Thyroid gland (tissue), 4 donors: ENCODE measurements around the gene PTPRN2. TPM values are rescaled to one million over a fixed set of nuclear protein-coding genes. Genes with fewer than 3 reads are reported as not detected.

Source experiments
- DNase-seq, 2 donors: peaks; one replicate each; pipeline ENCODE4 v3.0.0-alpha.2; 2019
- H3K27ac ChIP-seq, 3 donors: fragments of 200-600 bp; sonication (generic); 1 replicate in 2 of 3; 2 replicates in 1 of 3; pipeline ENCODE4 v1.5.1; 2016 to 2019; ENCODE audit warnings: mild to moderate bottlenecking in 1 of 3, moderate library complexity in 1 of 3
- H3K27me3 ChIP-seq: fragments of 200-600 bp; sonication (generic); one replicate; pipeline ENCODE4 v1.5.1; 2019
- H3K36me3 ChIP-seq, 2 donors: fragments of 200-600 bp; sonication (generic); one replicate each; pipeline ENCODE4 v1.5.1; 2016 to 2019
- H3K4me1 ChIP-seq, 2 donors: fragments of 200-600 bp; sonication (generic); one replicate each; pipeline ENCODE4 v1.5.1; 2017 to 2019
- H3K4me3 ChIP-seq, 3 donors: fragments of 200-600 bp; sonication (generic); replicated peaks in 1 of 3; 1 replicate in 2 of 3; 2 replicates in 1 of 3; pipeline ENCODE4 v1.5.1; 2016; ENCODE audit warnings: mild to moderate bottlenecking in 1 of 3
- H3K9me3 ChIP-seq: fragments of 200-600 bp; sonication (generic); one replicate; pipeline ENCODE4 v1.5.1; 2017
- POLR2A ChIP-seq, 2 donors: fragments of 450-650 bp; IDR thresholded peaks; one replicate each; pipeline ENCODE4 v1.6.1; 2017; ENCODE audit warnings: antibody characterized with exemption in 2 of 2, mild to moderate bottlenecking in 2 of 2, moderate library complexity in 1 of 2
- WGBS, 2 donors: methylation state at CpG; one replicate each; pipeline ENCODE4 v1.1.5; 2017; 5-methylcytosine and 5-hydroxymethylcytosine counted together
- intact Hi-C: fragments of 100-400 bp; cut with DNase I; formaldehyde crosslinking; loops from one replicate; pipeline ENCODE4 v1.15.1; 2023
- total RNA-seq, 4 donors: library from RNA; depleted of rRNA; stranded (reverse); fragments of >200 nt; gene quantifications; one replicate each; pipeline ENCODE4 v1.2.3, GENCODE V29; 2016
- TF ChIP-seq, protein P1 (sequence below), 6 experiments: fragments of 200-600 bp in 3 of 6; fragments of 450-650 bp in 3 of 6; sonication (generic) in 3 of 6; IDR thresholded peaks; one replicate each; pipeline ENCODE4 v1.5.1; 2016 to 2019; ENCODE audit warnings: antibody characterized with exemption in 6 of 6, mild to moderate bottlenecking in 2 of 6, inconsistent platforms in 1 of 6, moderate library complexity in 1 of 6

The PTPRN2 gene
- total RNA-seq, 4 donors from 2014 or later: 4.2 to 9.9 (median 7.7) TPM

DNA sequence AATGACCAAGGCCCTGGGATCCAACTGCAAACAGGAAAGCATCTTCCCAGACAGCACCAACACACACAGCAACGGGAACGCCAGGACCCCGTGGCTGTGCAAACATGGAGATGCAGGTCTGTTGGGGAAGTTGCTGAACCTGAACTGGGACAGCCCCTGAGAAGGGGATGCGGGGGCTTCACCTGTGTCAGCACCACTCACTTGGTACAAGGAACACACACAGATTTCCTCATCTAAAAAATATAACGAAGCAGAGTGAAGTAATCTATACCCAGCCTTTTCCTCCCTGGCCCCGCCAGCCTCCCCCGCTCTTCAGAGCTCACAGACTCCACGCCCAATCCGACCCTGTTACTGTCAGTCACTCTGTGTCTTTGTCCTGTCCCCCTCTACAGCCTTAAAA, 93.0 kb downstream of the PTPRN2 start:
- 62 to 63% methylated on average over 6 to 9 of the region's 9 CpGs for WGBS, 2 donors
- intact Hi-C loops: no loop called here
- no peaks in the 10 kb centered on the region for H3K27me3 ChIP-seq
- no peaks in the 10 kb centered on the region for H3K36me3 ChIP-seq
- H3K4me1 ChIP-seq: no peaks in the 10 kb centered on the region
- H3K27ac ChIP-seq: no peak overlapping the region
- H3K4me3 ChIP-seq: no peak overlapping the region
- no peak for DNase-seq
- no peaks in the 10 kb centered on the region for H3K9me3 ChIP-seq
- TF ChIP-seq, protein P1, sequence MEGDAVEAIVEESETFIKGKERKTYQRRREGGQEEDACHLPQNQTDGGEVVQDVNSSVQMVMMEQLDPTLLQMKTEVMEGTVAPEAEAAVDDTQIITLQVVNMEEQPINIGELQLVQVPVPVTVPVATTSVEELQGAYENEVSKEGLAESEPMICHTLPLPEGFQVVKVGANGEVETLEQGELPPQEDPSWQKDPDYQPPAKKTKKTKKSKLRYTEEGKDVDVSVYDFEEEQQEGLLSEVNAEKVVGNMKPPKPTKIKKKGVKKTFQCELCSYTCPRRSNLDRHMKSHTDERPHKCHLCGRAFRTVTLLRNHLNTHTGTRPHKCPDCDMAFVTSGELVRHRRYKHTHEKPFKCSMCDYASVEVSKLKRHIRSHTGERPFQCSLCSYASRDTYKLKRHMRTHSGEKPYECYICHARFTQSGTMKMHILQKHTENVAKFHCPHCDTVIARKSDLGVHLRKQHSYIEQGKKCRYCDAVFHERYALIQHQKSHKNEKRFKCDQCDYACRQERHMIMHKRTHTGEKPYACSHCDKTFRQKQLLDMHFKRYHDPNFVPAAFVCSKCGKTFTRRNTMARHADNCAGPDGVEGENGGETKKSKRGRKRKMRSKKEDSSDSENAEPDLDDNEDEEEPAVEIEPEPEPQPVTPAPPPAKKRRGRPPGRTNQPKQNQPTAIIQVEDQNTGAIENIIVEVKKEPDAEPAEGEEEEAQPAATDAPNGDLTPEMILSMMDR (IDR thresholded peaks at IDR 0.05): no peak
- no peak for TF ChIP-seq POLR2A (IDR thresholded peaks at IDR 0.05)

- no peak for DNase-seq
- TF ChIP-seq, protein P1 (IDR thresholded peaks at IDR 0.05): no peak
- no peak for TF ChIP-seq POLR2A (IDR thresholded peaks at IDR 0.05)
- Histone ChIP-seq H3K9me3 (no peaks in the 10 kb centered on the region), H3K27me3 (no peaks in the 10 kb centered on the region), H3K4me1 (no peaks in the 10 kb centered on the region), H3K27ac (no peak overlapping the region), H3K36me3 (no peaks in the 10 kb centered on the region), H3K4me3 (no peak overlapping the region)
- 54 to 63% methylated on average over 6 to 7 of the region's 7 CpGs for WGBS, 2 donors
- intact Hi-C loops: no loop called here
These were observed 93.4 kb downstream of the PTPRN2 start for GRCh38 chr7:158494162-158494586.

DNA sequence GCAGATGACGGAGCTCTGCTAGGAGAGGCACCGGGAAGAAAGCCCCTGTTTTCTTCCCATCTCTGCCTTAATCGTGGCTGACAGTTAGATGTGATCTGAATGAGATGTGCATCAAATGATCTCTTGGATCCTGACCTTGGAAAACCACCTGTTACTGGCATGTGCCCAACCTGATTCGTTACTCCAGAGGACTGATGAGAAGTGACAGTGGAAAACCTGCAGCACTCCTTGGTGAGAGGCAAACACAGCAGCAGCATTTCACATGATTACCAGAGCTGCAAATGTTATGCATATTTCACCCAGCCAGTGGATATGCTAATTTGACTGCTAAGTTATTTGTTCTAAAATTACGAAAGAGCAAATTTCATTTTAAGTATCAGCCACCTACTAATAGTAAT, 95.3 kb downstream of the PTPRN2 start:
- H3K27me3 ChIP-seq: no peaks in the 10 kb centered on the region
- DNase-seq: no peak
- TF ChIP-seq, protein P1 (IDR thresholded peaks at IDR 0.05): no peak
- no peak for TF ChIP-seq POLR2A (IDR thresholded peaks at IDR 0.05)
- no peak overlapping the region for H3K4me3 ChIP-seq
- H3K27ac ChIP-seq: no peak overlapping the region
- 80 to 81% methylated on average over 5 of the region's 5 CpGs for WGBS, 2 donors
- H3K9me3 ChIP-seq: no peaks in the 10 kb centered on the region
- intact Hi-C loops: no loop called here
- no peaks in the 10 kb centered on the region for H3K4me1 ChIP-seq
- H3K36me3 ChIP-seq: no peaks in the 10 kb centered on the region

DNA sequence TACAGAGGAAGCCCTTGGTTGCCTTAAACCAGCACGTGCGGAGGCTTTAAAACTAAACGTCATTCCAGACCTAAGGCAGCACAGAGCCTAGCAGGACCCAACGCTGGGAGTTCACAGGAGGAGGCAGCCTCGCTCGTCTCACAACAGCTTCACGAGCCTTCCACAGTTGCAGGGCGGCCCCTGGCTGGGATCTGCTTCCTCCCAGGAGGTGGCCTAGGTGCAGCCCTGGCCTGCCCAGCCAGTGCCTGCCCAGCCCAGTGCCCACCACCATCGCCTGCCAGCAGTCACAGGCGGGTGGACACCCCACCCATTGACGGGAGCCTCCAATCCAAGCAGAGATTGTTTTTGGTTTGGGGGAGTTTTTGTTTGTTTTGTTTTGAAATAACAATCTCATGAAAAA, 96.5 kb downstream of the PTPRN2 start:
- DNase-seq: no peak
- H3K4me1 ChIP-seq: no peaks in the 10 kb centered on the region
- H3K36me3 ChIP-seq: no peaks in the 10 kb centered on the region
- intact Hi-C loops: no loop called here
- no peak for TF ChIP-seq POLR2A (IDR thresholded peaks at IDR 0.05)
- TF ChIP-seq, protein P1 (IDR thresholded peaks at IDR 0.05): no peak
- H3K27ac ChIP-seq: no peak overlapping the region
- no peaks in the 10 kb centered on the region for H3K27me3 ChIP-seq
- no peaks in the 10 kb centered on the region for H3K9me3 ChIP-seq
- H3K4me3 ChIP-seq: no peak overlapping the region
- WGBS, 2 donors: 75 to 82% methylated on average over 8 to 10 of the region's 11 CpGs

DNA sequence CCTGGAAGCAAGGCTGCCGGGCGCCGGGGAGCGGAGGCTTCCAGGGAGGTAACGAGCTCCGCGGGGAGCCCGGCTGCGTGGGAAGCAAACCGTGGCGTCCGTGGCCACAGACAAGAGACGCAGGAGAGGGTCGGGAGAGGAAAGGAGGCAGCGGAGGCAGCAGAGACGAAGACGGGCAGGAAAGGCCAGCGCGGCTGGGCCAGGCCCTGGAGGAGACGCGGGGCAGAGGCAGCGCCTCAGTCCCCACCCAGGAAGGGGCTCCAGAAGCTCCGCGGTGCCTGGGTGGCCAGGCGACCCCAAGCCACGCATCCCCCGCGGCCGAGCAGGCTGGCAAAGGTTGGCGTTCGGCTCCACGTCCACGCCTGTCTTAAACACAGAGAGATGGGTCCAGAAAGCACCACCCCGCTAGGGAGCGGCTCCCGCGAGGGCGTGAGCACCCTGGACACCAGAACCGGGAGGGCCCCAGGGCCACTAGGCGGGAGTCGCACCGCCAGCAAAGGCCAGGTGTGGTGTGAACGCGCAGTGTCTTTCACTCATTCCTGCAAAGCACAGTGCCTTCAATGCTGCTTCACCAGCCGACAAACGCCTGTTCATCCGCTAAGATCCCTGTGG, 97.3 kb downstream of the PTPRN2 start:
- H3K4me3 ChIP-seq: no peak overlapping the region
- 93 to 96% methylated on average over 45 of the region's 47 CpGs for WGBS, 2 donors
- intact Hi-C loops: no loop called here
- H3K9me3 ChIP-seq: no peaks in the 10 kb centered on the region
- TF ChIP-seq, protein P1 (IDR thresholded peaks at IDR 0.05): no peak
- TF ChIP-seq POLR2A (IDR thresholded peaks at IDR 0.05): no peak
- no peaks in the 10 kb centered on the region for H3K4me1 ChIP-seq
- no peak for DNase-seq
- H3K36me3 ChIP-seq: no peaks in the 10 kb centered on the region
- H3K27ac ChIP-seq: no peak overlapping the region
- H3K27me3 ChIP-seq: no peaks in the 10 kb centered on the region
